Ovary (tissue), 3 donors: ENCODE results near the gene SLC5A11.

ENCODE experiments used
- CTCF ChIP-seq, 3 donors: fragments of 450-650 bp in 2 of 3; fragments of 200-600 bp in 1 of 3; IDR thresholded peaks; one replicate each; pipeline versions ENCODE4 v1.5.1 to v1.8.0; 2016 to 2022; ENCODE audit warnings: antibody characterized with exemption in 3 of 3, mild to moderate bottlenecking in 1 of 3
- POLR2A ChIP-seq: fragments of 450-650 bp; IDR thresholded peaks from one replicate; pipeline ENCODE4 v1.6.1; 2017; ENCODE audit warnings: antibody characterized with exemption, mild to moderate bottlenecking, moderate library complexity
- donor health status: DM: no; HTN: no; CAD: no.

DNA sequence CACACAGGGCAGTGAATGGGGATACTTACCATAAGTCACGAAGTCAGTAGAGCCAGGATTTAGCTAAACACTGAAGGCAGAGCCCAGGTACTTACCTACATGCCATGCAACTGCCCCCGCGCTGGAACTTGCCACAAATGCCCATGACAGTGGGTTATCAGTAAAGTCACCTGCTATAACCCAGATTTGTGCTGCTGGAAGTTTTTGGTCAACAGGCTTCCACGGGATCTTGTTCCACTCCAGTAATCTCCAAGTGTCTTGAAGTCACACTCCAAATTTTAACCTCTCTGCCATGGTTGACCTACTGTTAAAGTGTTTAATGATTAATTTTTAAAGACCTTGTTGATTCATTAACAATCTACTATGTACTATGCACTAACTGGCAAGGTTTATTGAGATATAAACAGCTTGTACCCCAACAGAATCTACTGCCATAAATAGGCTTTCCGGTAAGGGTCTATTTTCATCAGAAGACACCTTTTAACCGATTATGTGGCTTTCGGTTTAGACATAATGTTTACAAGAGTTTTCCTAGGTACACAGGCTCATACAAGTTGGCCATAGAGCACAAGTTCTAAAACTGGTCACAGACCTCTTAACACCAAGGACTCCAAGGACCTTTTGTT lies 6.3 kb upstream of the SLC5A11 start:
- TF ChIP-seq CTCF (IDR thresholded peaks at IDR 0.05) (no peak), POLR2A (no peak)
